ENCODE results near the gene PLXNC1. TPM values are rescaled to one million over a fixed set of nuclear protein-coding genes. Genes with fewer than 3 reads are reported as not detected.

PLXNC1 gene
- total RNA-seq, 1 experiment from 2014 or later, result 0.30 TPM

DNA sequence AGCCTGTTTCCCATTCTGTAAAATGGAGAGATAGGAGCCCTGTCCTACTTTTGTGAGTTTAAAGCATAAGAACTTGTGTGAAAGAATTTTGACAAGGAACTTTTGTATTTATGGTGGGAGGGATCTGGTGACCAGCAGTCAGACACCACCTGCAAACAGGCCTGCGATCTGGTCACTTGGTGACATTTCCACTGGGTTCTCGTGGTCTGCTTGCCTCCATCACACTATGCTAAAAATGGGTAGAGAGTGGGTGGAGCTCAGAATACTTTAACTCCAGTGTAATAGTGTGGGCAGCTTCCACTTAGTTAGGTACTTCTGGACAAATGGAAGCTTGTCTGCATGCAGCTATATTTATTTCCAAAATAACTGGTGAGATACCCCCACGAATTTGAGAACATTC lies 26.5 kb upstream of the PLXNC1 start:
- intact Hi-C loops (cut with micrococcal nuclease; ENCODE audit: unreplicated experiment), result no loop called here
- ChIA-PET CTCF (no interaction called here), POLR2A (ENCODE audit: low non-redundant PET) (no interaction called here)
- BruUV-seq (replicated peaks), result no TSS peak
- no peak for DNase-seq (ENCODE audit: low spot score)
- Histone ChIP-seq H3K27ac (ENCODE audit: low read depth, low read length, poor library complexity, severe bottlenecking) (no peak overlapping the region), H3K4me1 (ENCODE audit: insufficient read depth, low read length, poor library complexity, severe bottlenecking) (no peaks in the 10 kb centered on the region), H3K36me3 (ENCODE audit: insufficient read depth, low read length, poor library complexity, severe bottlenecking) (no peaks in the 10 kb centered on the region), H3K9me3 (ENCODE audit: low read depth, low read length, poor library complexity, severe bottlenecking) (no peaks in the 10 kb centered on the region), H3K27me3 (replicated peaks; ENCODE audit: insufficient read depth, low read depth, low read length, poor library complexity) (peaks cover 28% of the 10 kb centered on the region), H3K4me3 (ENCODE audit: low read depth, low read length, poor library complexity, severe bottlenecking) (no peak overlapping the region)
- TF ChIP-seq, protein P1, sequence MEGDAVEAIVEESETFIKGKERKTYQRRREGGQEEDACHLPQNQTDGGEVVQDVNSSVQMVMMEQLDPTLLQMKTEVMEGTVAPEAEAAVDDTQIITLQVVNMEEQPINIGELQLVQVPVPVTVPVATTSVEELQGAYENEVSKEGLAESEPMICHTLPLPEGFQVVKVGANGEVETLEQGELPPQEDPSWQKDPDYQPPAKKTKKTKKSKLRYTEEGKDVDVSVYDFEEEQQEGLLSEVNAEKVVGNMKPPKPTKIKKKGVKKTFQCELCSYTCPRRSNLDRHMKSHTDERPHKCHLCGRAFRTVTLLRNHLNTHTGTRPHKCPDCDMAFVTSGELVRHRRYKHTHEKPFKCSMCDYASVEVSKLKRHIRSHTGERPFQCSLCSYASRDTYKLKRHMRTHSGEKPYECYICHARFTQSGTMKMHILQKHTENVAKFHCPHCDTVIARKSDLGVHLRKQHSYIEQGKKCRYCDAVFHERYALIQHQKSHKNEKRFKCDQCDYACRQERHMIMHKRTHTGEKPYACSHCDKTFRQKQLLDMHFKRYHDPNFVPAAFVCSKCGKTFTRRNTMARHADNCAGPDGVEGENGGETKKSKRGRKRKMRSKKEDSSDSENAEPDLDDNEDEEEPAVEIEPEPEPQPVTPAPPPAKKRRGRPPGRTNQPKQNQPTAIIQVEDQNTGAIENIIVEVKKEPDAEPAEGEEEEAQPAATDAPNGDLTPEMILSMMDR (conservative IDR thresholded peaks at IDR 0.05; ENCODE audit: low read depth, low read length), result no peak
- no peak for TF ChIP-seq EZH2 (IDR thresholded peaks at IDR 0.05; ENCODE audit: borderline replicate concordance, low read depth, low read length, poor library complexity, severe bottlenecking)

DNA sequence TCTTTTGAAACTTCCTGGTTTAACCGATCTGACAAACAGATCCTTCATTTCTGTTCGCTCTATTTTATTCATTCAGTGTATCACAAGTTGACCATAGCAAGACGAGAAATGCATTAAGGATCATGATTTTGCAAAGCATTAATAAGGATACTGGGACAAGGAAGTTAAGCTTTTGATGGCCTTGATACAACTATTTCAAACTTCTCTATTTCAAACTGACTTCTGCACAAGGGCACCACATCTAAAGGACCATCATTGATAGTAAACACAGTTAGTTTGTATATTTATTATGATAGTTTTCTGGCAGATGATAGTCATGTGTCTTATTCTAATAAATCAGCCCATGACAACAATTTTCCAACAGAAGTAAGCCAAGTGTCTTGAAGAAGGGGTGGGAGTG lies 25.8 kb upstream of the PLXNC1 start:
- Histone ChIP-seq H3K27ac (ENCODE audit: low read depth, low read length, poor library complexity, severe bottlenecking) (no peak overlapping the region), H3K4me3 (ENCODE audit: low read depth, low read length, poor library complexity, severe bottlenecking) (no peak overlapping the region), H3K9me3 (ENCODE audit: low read depth, low read length, poor library complexity, severe bottlenecking) (no peaks in the 10 kb centered on the region), H3K36me3 (ENCODE audit: insufficient read depth, low read length, poor library complexity, severe bottlenecking) (no peaks in the 10 kb centered on the region), H3K27me3 (replicated peaks; ENCODE audit: insufficient read depth, low read depth, low read length, poor library complexity) (peaks cover 32% of the 10 kb centered on the region), H3K4me1 (ENCODE audit: insufficient read depth, low read length, poor library complexity, severe bottlenecking) (no peaks in the 10 kb centered on the region)
- no TSS peak for BruUV-seq (replicated peaks)
- POLR2A ChIA-PET (ENCODE audit: low non-redundant PET), result no interaction called here
- CTCF ChIA-PET, result no interaction called here
- intact Hi-C loops (cut with micrococcal nuclease; ENCODE audit: unreplicated experiment), result no loop called here
- DNase-seq (ENCODE audit: low spot score), result no peak
- no peak for TF ChIP-seq EZH2 (IDR thresholded peaks at IDR 0.05; ENCODE audit: borderline replicate concordance, low read depth, low read length, poor library complexity, severe bottlenecking)
- TF ChIP-seq, protein P1 (conservative IDR thresholded peaks at IDR 0.05; ENCODE audit: low read depth, low read length), result no peak

DNA sequence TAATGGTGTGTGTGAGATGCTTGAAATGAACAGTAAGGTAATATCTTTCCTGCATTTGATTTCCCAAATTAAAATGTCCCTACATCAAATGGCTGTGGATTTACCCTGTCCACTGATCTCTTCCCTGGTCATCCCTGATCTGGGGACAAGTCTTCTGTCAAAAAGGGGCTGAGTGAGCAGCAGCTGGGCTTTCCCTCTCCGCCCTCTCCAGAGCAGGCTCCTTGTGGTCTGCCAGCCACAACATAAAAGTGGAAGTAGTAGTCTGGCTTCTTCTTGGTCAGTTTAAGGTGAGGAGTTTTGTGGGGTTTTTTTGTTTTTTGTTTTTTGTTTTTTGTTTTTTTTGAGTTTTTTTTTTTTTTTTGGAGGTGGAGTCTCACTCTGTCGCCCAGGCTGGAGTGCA lies 25.2 kb upstream of the PLXNC1 start:
- H3K9me3 ChIP-seq (ENCODE audit: low read depth, low read length, poor library complexity, severe bottlenecking), result no peaks in the 10 kb centered on the region
- ChIA-PET POLR2A (ENCODE audit: low non-redundant PET) (no interaction called here), CTCF (no interaction called here)
- H3K36me3 ChIP-seq (ENCODE audit: insufficient read depth, low read length, poor library complexity, severe bottlenecking), result no peaks in the 10 kb centered on the region
- no peaks in the 10 kb centered on the region for H3K4me1 ChIP-seq (ENCODE audit: insufficient read depth, low read length, poor library complexity, severe bottlenecking)
- no TSS peak for BruUV-seq (replicated peaks)
- H3K27ac ChIP-seq (ENCODE audit: low read depth, low read length, poor library complexity, severe bottlenecking), result no peak overlapping the region
- TF ChIP-seq, protein P1 (conservative IDR thresholded peaks at IDR 0.05; ENCODE audit: low read depth, low read length), result no peak
- no peak for TF ChIP-seq EZH2 (IDR thresholded peaks at IDR 0.05; ENCODE audit: borderline replicate concordance, low read depth, low read length, poor library complexity, severe bottlenecking)
- H3K4me3 ChIP-seq (ENCODE audit: low read depth, low read length, poor library complexity, severe bottlenecking), result no peak overlapping the region
- intact Hi-C loops (cut with micrococcal nuclease; ENCODE audit: unreplicated experiment), result no loop called here
- DNase-seq (ENCODE audit: low spot score), result no peak
- H3K27me3 ChIP-seq (replicated peaks; ENCODE audit: insufficient read depth, low read depth, low read length, poor library complexity), result peaks cover 35% of the 10 kb centered on the region
